SK-N-SH treated with all-trans-retinoic acid at 6 μM for 48 hours (cell line): ENCODE results near the gene MTF2.

Experiments
- ATAC-seq: fragments of 200-7000 bp; cut with Tn5 transposase; 3 replicates; pipeline ENCODE4 v1.9.1; 2020; ENCODE audit warnings: mild to moderate bottlenecking, moderate library complexity
- ARNTL ChIP-seq: fragments of 450-650 bp; formaldehyde crosslinking; IDR thresholded peaks from 2 replicates; pipeline ENCODE4 v1.5.0; 2020; ENCODE audit warnings: low read depth, mild to moderate bottlenecking, moderate library complexity, borderline replicate concordance
- BACH2 ChIP-seq: fragments of 250-450 bp; sonication (Bioruptor Pico); IDR thresholded peaks from 2 replicates; pipeline ENCODE4 v1.9.0; 2021; ENCODE audit warnings: mild to moderate bottlenecking, borderline replicate concordance
- CSDC2 ChIP-seq: fragments of 250-450 bp; sonication (Bioruptor Pico); IDR thresholded peaks from 2 replicates; pipeline ENCODE4 v1.5.0; 2020; ENCODE audit warnings: mild to moderate bottlenecking, moderate library complexity
- ESRRG ChIP-seq: fragments of 250-450 bp; sonication (Bioruptor Pico); IDR thresholded peaks from 2 replicates; pipeline ENCODE4 v1.6.1; 2021; ENCODE audit warnings: mild to moderate bottlenecking
- ISL1 ChIP-seq: fragments of 250-450 bp; sonication (Bioruptor Pico); IDR thresholded peaks from 2 replicates; pipeline ENCODE4 v2.1.2; 2022; ENCODE audit warnings: mild to moderate bottlenecking, moderate library complexity
- OSR1 ChIP-seq: fragments of 250-450 bp; sonication (Bioruptor Pico); IDR thresholded peaks from 2 replicates; pipeline ENCODE4 v1.8.0; 2022; ENCODE audit warnings: moderate library complexity, mild to moderate bottlenecking, inconsistent platforms
- PPARA ChIP-seq: fragments of 250-450 bp; sonication (Bioruptor Pico); IDR thresholded peaks from 2 replicates; pipeline ENCODE4 v1.5.0; 2020; ENCODE audit warnings: mild to moderate bottlenecking, borderline replicate concordance
- RARB ChIP-seq: fragments of 250-450 bp; sonication (Bioruptor Pico); IDR thresholded peaks from 2 replicates; pipeline ENCODE4 v1.8.0; 2021; ENCODE audit warnings: mild to moderate bottlenecking, moderate library complexity
- SNAI2 ChIP-seq: fragments of 250-450 bp; sonication (Bioruptor Pico); IDR thresholded peaks from 2 replicates; pipeline ENCODE4 v1.5.0; 2020; ENCODE audit warnings: mild to moderate bottlenecking, moderate library complexity
- TCF4 ChIP-seq: fragments of 250-450 bp; sonication (Bioruptor Pico); IDR thresholded peaks from 2 replicates; pipeline ENCODE4 v1.8.0; 2021; ENCODE audit warnings: mild to moderate bottlenecking, moderate library complexity, borderline replicate concordance
- TOX ChIP-seq: fragments of 250-450 bp; sonication (Bioruptor Pico); IDR thresholded peaks from 2 replicates; pipeline ENCODE4 v1.8.0; 2021; ENCODE audit warnings: mild to moderate bottlenecking, moderate library complexity, borderline replicate concordance
- ZC3H10 ChIP-seq: fragments of 250-450 bp; sonication (Bioruptor Pico); IDR thresholded peaks from 2 replicates; pipeline ENCODE4 v1.5.1; 2021; ENCODE audit warnings: mild to moderate bottlenecking, moderate library complexity
- ZFP3 ChIP-seq: fragments of 250-450 bp; sonication (Bioruptor Pico); IDR thresholded peaks from 2 replicates; pipeline ENCODE4 v1.5.0; 2020; ENCODE audit warnings: mild to moderate bottlenecking, moderate library complexity
- ZFP30 ChIP-seq: fragments of 450-650 bp; formaldehyde crosslinking; IDR thresholded peaks from 2 replicates; pipeline ENCODE4 v1.5.0; 2022; ENCODE audit warnings: mild to moderate bottlenecking, moderate library complexity
- ZNF565 ChIP-seq: fragments of 450-650 bp; formaldehyde crosslinking; conservative IDR thresholded peaks from 2 replicates; pipeline ENCODE4 v1.5.0; 2020; ENCODE audit warnings: low read depth, mild to moderate bottlenecking, moderate library complexity
- ZNF70 ChIP-seq: fragments of 450-650 bp; formaldehyde crosslinking; IDR thresholded peaks from 2 replicates; pipeline ENCODE4 v1.5.0; 2020; ENCODE audit warnings: mild to moderate bottlenecking, moderate library complexity
- ZNF8 ChIP-seq: fragments of 450-650 bp; formaldehyde crosslinking; IDR thresholded peaks from 2 replicates; pipeline ENCODE4 v1.5.0; 2020; ENCODE audit warnings: mild to moderate bottlenecking, moderate library complexity
- TF ChIP-seq, protein P1 (sequence below): fragments of 250-450 bp; sonication (Bioruptor Pico); IDR thresholded peaks from 2 replicates; pipeline ENCODE4 v1.5.1; 2021; ENCODE audit warnings: mild to moderate bottlenecking, moderate library complexity
- TF ChIP-seq, protein P2 (sequence below): fragments of 250-450 bp; sonication (Bioruptor Pico); IDR thresholded peaks from 2 replicates; pipeline ENCODE4 v1.8.0; 2021; ENCODE audit warnings: low read depth, mild to moderate bottlenecking, moderate library complexity, borderline replicate concordance
- TF ChIP-seq, protein P3 (sequence below): fragments of 250-450 bp; sonication (Bioruptor Pico); IDR thresholded peaks from 2 replicates; pipeline ENCODE4 v1.5.1; 2020; ENCODE audit warnings: low read depth, mild to moderate bottlenecking, moderate library complexity
- TF ChIP-seq, protein P4 (sequence below): fragments of 250-450 bp; sonication (Bioruptor Pico); IDR thresholded peaks from 2 replicates; pipeline ENCODE4 v1.8.0; 2020; ENCODE audit warnings: mild to moderate bottlenecking, moderate library complexity, borderline replicate concordance
- TF ChIP-seq, protein P5 (sequence below): fragments of 250-450 bp; sonication (Bioruptor Pico); IDR thresholded peaks from 2 replicates; pipeline ENCODE4 v1.5.0; 2020; ENCODE audit warnings: mild to moderate bottlenecking, moderate library complexity

MTF2 gene

DNA sequence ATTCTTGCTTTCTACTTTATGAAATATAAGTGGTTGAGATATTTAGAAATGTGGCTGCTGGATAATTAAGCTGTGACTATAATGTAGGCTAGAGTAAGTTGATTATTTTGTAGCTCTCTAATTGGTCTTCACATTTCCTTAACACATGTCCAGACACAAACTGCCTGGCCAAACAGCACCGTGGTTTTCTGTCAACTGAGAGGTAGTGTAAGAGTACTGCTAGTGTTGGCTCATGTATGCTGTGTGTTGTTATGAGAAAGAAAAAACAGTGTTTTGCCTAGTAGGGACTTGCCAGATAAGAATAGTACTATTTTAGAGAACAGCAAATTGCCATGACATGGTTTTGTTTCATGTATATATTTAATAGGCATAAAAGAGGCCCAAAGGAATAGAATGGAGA lies 64.1 kb downstream of the MTF2 start:
- no peak for ATAC-seq

DNA sequence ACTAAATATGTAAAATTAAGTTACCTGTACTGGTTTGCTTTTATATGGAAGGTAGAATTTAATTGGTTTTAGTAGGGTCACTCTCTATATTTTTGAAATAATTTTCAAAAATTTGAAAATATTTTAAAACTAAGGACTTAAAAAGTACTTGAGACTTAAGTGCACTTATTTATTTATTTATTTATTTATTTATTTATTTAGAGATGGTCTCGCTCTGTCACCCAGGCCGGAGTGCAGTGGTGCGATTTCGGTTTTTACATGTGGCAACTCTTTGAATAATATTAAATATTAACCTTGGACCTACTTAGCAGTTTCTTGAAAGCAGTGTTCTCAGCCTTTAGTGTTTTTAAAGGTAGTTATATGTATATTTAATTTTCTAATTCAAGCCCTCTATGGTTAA lies 64.7 kb downstream of the MTF2 start:
- TF ChIP-seq ZFP30 (CRISPR knock-in tag) (no peak), ZNF70 (CRISPR knock-in tag) (no peak), ISL1 (CRISPR knock-in tag) (no peak), TOX (CRISPR knock-in tag) (no peak), ZFP3 (no peak)
- no peak for ATAC-seq

More for the DNA sequence above, 64.1 kb downstream of the MTF2 start:
- TF ChIP-seq, protein P1, sequence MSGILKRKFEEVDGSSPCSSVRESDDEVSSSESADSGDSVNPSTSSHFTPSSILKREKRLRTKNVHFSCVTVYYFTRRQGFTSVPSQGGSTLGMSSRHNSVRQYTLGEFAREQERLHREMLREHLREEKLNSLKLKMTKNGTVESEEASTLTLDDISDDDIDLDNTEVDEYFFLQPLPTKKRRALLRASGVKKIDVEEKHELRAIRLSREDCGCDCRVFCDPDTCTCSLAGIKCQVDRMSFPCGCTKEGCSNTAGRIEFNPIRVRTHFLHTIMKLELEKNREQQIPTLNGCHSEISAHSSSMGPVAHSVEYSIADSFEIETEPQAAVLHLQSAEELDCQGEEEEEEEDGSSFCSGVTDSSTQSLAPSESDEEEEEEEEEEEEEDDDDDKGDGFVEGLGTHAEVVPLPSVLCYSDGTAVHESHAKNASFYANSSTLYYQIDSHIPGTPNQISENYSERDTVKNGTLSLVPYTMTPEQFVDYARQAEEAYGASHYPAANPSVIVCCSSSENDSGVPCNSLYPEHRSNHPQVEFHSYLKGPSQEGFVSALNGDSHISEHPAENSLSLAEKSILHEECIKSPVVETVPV (CRISPR knock-in tag): no peak
- TF ChIP-seq, protein P2, sequence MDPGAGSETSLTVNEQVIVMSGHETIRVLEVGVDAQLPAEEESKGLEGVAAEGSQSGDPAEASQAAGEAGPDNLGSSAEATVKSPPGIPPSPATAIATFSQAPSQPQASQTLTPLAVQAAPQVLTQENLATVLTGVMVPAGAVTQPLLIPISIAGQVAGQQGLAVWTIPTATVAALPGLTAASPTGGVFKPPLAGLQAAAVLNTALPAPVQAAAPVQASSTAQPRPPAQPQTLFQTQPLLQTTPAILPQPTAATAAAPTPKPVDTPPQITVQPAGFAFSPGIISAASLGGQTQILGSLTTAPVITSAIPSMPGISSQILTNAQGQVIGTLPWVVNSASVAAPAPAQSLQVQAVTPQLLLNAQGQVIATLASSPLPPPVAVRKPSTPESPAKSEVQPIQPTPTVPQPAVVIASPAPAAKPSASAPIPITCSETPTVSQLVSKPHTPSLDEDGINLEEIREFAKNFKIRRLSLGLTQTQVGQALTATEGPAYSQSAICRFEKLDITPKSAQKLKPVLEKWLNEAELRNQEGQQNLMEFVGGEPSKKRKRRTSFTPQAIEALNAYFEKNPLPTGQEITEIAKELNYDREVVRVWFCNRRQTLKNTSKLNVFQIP: no peak
- no peak for TF ChIP-seq ESRRG (CRISPR knock-in tag)
- no peak for TF ChIP-seq SNAI2 (CRISPR knock-in tag)
- no peak for TF ChIP-seq OSR1
- no peak for TF ChIP-seq TOX (CRISPR knock-in tag)
- no peak for TF ChIP-seq TCF4 (CRISPR knock-in tag)
- TF ChIP-seq ZNF70 (CRISPR knock-in tag): no peak
- TF ChIP-seq PPARA (CRISPR knock-in tag): no peak
- TF ChIP-seq ZFP30 (CRISPR knock-in tag): no peak
- no peak for TF ChIP-seq BACH2
- TF ChIP-seq, protein P3, sequence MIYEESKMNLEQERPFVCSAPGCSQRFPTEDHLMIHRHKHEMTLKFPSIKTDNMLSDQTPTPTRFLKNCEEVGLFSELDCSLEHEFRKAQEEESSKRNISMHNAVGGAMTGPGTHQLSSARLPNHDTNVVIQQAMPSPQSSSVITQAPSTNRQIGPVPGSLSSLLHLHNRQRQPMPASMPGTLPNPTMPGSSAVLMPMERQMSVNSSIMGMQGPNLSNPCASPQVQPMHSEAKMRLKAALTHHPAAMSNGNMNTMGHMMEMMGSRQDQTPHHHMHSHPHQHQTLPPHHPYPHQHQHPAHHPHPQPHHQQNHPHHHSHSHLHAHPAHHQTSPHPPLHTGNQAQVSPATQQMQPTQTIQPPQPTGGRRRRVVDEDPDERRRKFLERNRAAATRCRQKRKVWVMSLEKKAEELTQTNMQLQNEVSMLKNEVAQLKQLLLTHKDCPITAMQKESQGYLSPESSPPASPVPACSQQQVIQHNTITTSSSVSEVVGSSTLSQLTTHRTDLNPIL (CRISPR knock-in tag): no peak
- no peak for TF ChIP-seq RARB (CRISPR knock-in tag)
- TF ChIP-seq, protein P4, sequence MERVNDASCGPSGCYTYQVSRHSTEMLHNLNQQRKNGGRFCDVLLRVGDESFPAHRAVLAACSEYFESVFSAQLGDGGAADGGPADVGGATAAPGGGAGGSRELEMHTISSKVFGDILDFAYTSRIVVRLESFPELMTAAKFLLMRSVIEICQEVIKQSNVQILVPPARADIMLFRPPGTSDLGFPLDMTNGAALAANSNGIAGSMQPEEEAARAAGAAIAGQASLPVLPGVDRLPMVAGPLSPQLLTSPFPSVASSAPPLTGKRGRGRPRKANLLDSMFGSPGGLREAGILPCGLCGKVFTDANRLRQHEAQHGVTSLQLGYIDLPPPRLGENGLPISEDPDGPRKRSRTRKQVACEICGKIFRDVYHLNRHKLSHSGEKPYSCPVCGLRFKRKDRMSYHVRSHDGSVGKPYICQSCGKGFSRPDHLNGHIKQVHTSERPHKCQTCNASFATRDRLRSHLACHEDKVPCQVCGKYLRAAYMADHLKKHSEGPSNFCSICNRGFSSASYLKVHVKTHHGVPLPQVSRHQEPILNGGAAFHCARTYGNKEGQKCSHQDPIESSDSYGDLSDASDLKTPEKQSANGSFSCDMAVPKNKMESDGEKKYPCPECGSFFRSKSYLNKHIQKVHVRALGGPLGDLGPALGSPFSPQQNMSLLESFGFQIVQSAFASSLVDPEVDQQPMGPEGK (CRISPR knock-in tag): no peak
- TF ChIP-seq, protein P5, sequence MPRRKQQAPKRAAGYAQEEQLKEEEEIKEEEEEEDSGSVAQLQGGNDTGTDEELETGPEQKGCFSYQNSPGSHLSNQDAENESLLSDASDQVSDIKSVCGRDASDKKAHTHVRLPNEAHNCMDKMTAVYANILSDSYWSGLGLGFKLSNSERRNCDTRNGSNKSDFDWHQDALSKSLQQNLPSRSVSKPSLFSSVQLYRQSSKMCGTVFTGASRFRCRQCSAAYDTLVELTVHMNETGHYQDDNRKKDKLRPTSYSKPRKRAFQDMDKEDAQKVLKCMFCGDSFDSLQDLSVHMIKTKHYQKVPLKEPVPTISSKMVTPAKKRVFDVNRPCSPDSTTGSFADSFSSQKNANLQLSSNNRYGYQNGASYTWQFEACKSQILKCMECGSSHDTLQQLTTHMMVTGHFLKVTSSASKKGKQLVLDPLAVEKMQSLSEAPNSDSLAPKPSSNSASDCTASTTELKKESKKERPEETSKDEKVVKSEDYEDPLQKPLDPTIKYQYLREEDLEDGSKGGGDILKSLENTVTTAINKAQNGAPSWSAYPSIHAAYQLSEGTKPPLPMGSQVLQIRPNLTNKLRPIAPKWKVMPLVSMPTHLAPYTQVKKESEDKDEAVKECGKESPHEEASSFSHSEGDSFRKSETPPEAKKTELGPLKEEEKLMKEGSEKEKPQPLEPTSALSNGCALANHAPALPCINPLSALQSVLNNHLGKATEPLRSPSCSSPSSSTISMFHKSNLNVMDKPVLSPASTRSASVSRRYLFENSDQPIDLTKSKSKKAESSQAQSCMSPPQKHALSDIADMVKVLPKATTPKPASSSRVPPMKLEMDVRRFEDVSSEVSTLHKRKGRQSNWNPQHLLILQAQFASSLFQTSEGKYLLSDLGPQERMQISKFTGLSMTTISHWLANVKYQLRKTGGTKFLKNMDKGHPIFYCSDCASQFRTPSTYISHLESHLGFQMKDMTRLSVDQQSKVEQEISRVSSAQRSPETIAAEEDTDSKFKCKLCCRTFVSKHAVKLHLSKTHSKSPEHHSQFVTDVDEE (CRISPR knock-in tag): no peak
- no peak for TF ChIP-seq ISL1 (CRISPR knock-in tag)
- no peak for TF ChIP-seq ZNF8 (CRISPR knock-in tag)
- no peak for TF ChIP-seq ZC3H10
- no peak for TF ChIP-seq CSDC2 (CRISPR knock-in tag)

DNA sequence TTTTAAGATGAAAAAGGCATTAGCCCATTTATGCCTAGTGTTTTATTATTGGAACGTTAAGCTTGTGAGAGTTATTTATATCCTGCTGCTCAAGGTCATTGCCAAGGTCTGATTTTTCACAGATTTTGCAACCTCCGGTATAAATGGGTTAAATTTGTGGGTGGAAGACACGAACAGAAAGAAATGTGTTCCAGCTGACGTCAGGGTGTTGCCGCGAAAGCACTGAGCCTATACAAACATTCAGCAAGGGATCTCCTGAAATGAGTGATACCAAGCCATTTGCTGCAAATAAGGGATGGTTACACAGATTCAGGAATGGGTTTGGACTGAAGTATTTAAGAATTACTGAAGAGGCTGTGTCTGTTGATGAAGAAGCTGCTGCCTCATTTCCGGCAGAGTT lies 68.9 kb downstream of the MTF2 start:
- no peak for TF ChIP-seq ESRRG (CRISPR knock-in tag)
- TF ChIP-seq TOX (CRISPR knock-in tag): no peak
- TF ChIP-seq ARNTL (CRISPR knock-in tag): no peak
- TF ChIP-seq BACH2: no peak
- no peak for TF ChIP-seq ZFP3
- TF ChIP-seq CSDC2 (CRISPR knock-in tag): no peak
- no peak for TF ChIP-seq TCF4 (CRISPR knock-in tag)
- no peak for TF ChIP-seq ZNF565 (CRISPR knock-in tag)
- TF ChIP-seq ZFP30 (CRISPR knock-in tag): no peak
- no peak for TF ChIP-seq ZC3H10
- TF ChIP-seq ISL1 (CRISPR knock-in tag): no peak
- TF ChIP-seq SNAI2 (CRISPR knock-in tag): no peak
- TF ChIP-seq ZNF70 (CRISPR knock-in tag): no peak
- no peak for TF ChIP-seq OSR1
- TF ChIP-seq PPARA (CRISPR knock-in tag): no peak
- TF ChIP-seq, protein P3 (CRISPR knock-in tag): no peak
- no peak for TF ChIP-seq ZNF8 (CRISPR knock-in tag)
- no peak for ATAC-seq
